ENCODE data around the gene BAK1.

Gene BAK1

GRCh38 chr6:33584700-33585402 lies 4.8 kb upstream of the BAK1 start:
- ChIA-PET CTCF (interaction anchor here (0.6 to 1.0 kb wide), 4 partner anchors 23 to 70 kb away, joined by 3 to 4 read pairs (median 3); no protein-coding TSS in a partner anchor), POLR2A (ENCODE audit: low non-redundant PET) (no interaction called here)
- H3K27ac ChIP-seq, result peak overlapping the region; percentile 97

GRCh38 chr6:33583591-33584155 lies 3.6 kb upstream of the BAK1 start:
- CTCF ChIA-PET, result interaction anchor here (0.5 to 0.9 kb wide), 4 partner anchors 24 to 548 kb away, joined by 3 to 4 read pairs (median 3); no protein-coding TSS in a partner anchor
- H3K27ac ChIP-seq, result peak overlapping the region; percentile 97
- no peak for DNase-seq (ENCODE audit: low spot score)
- POLR2A ChIA-PET (ENCODE audit: low non-redundant PET), result no interaction called here
- TF ChIP-seq CTCF (conservative IDR thresholded peaks at IDR 0.05; ENCODE audit: low read depth), result peak; percentile 31; the same call in 1 of the 2 replicates

More at GRCh38 chr6:33584700-33585402, 4.8 kb upstream of the BAK1 start:
- no peak for DNase-seq (ENCODE audit: low spot score)
- no peak for TF ChIP-seq CTCF (conservative IDR thresholded peaks at IDR 0.05; ENCODE audit: low read depth)

DNA sequence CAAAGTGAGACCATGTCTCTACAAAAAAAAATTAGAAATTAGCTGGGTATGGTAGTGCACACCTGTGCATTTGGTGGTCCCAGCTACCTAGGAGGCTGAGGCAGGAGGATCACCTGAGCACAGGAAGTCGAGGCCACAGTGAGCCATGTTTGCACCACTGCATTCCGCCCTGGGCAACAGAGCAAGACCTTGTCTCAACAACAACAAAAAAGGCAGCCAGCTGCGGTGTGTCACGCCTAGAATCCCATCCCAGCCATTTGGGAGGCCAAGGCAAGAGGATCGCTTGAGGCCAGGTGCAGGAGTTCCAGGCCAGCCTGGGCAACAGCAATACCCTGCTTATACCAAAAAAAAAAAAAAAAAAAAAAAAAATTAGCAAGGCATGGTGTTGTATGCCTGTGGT lies 1.1 kb upstream of the BAK1 start:
- POLR2A ChIA-PET (ENCODE audit: low non-redundant PET), result interaction anchor here (0.6 kb wide), 2 partner anchors 66 to 123 kb away, joined by 4 to 5 read pairs; no protein-coding TSS in a partner anchor
- CTCF ChIA-PET, result interaction anchor here (0.6 kb wide), 1 partner anchor 511 kb away, joined by 3 read pairs; no protein-coding TSS in a partner anchor
- no peak for DNase-seq (ENCODE audit: low spot score)
- TF ChIP-seq CTCF (conservative IDR thresholded peaks at IDR 0.05; ENCODE audit: low read depth), result no peak
- peak overlapping the region; percentile 97 for H3K27ac ChIP-seq

DNA sequence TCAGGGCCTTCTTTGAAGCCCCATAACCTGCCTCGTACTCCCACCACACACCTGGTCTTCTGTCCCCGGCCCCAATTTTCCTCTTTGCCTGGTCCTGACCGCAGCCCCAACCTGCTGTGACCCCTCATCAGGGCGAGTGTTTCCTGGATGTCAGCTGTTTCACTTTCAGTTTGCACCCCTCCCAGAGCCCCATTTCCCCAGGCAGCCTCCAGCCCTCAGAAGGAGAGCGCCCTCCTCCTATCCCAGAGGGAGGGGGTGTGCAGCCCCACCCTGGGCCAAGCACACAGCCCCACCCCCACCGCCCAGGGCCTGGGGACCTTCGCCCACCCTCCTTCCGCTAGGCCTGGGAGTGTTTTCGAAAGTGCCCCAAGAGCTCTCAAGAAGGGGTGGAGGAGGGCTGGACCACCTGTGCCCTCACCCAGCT lies 1.5 kb downstream of the BAK1 start:
- H3K27ac ChIP-seq, result peak overlapping the region; percentile 97
- ChIA-PET CTCF (no interaction called here), POLR2A (ENCODE audit: low non-redundant PET) (no interaction called here)
- DNase-seq (ENCODE audit: low spot score), result no peak
- no peak for TF ChIP-seq CTCF (conservative IDR thresholded peaks at IDR 0.05; ENCODE audit: low read depth)

DNA sequence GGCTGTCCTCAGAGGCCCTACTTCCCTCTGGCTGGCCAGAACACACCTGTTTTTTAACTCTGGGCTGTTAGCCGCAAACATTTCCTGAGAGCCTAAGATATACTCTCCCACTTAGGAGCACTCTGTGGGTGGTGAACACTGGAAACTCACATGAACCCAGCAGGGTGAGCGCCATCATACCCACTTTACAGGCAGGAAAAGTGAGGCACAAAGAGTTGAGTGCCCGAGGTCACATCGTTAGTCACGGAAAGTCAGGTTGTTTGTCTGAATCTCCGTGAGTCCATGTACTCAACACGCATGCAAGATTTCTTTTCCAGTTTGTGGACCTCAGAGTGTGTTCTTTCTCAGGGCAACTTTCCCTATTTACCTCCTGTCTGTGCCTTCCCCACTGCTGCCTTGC lies 1.9 kb downstream of the BAK1 start:
- CTCF ChIA-PET, result no interaction called here
- POLR2A ChIA-PET (ENCODE audit: low non-redundant PET), result no interaction called here
- TF ChIP-seq CTCF (conservative IDR thresholded peaks at IDR 0.05; ENCODE audit: low read depth), result no peak
- DNase-seq (ENCODE audit: low spot score), result no peak
- H3K27ac ChIP-seq, result peak overlapping the region; percentile 97

GRCh38 chr6:33577718-33578117 lies 2.4 kb downstream of the BAK1 start:
- POLR2A ChIA-PET (ENCODE audit: low non-redundant PET), result interaction anchor here (0.8 kb wide), 1 partner anchor 18 kb away, joined by 3 read pairs; no protein-coding TSS in a partner anchor
- TF ChIP-seq CTCF (conservative IDR thresholded peaks at IDR 0.05; ENCODE audit: low read depth), result no peak
- DNase-seq (ENCODE audit: low spot score), result no peak
- CTCF ChIA-PET, result interaction anchor here (0.8 kb wide), 1 partner anchor 147 kb away, joined by 6 read pairs; no protein-coding TSS in a partner anchor
- peak overlapping the region; percentile 97 for H3K27ac ChIP-seq
